Adipose tissue (tissue), 3 donors: ENCODE results near the gene HTR2C. TPM values are rescaled to one million over a fixed set of nuclear protein-coding genes. Genes with fewer than 3 reads are reported as not detected.
"Not testable (repeated sequence)": the region's sequence is repeated elsewhere in the genome, so short reads cannot be mapped to it uniquely, and the experiment has no call there.

Source experiments
- H3K27ac ChIP-seq: one replicate; pipeline ENCODE4 v1.5.1; 2013; ENCODE audit warnings: low read depth, low read length
- WGBS, 3 donors: extraction: QIAGEN DNeasy Blood & Tissue Kit; methylation state at CpG; one replicate each; pipeline ENCODE4 v1.1.7; 2013; 5-methylcytosine and 5-hydroxymethylcytosine counted together
- polyA plus RNA-seq, 3 donors: library from polyadenylated mRNA; stranded (reverse); fragments of 200-250 nt; gene quantifications; one replicate each; pipeline ENCODE4 v1.2.3, GENCODE V29; 2013
- donor health status: healthy with polysubstance abuse.
- donor health status: Bipolar disorder and iron deficiency.
- donor health status: healthy.

HTR2C gene
- polyA plus RNA-seq, 3 donors, result not detected

GRCh38 chrX:114924856-114925255 is 341.0 kb downstream of the HTR2C start:
- no peak overlapping the region for H3K27ac ChIP-seq

GRCh38 chrX:114930227-114930626 is 346.3 kb downstream of the HTR2C start:
- H3K27ac ChIP-seq, result no peak overlapping the region

- H3K27ac ChIP-seq, result no peak overlapping the region
- WGBS, 3 donors, result 70 to 73% (median 70%) methylated on average over 1 of the region's 1 CpG
These were observed 348.7 kb downstream of the HTR2C start for GRCh38 chrX:114932550-114932949.

GRCh38 chrX:114933291-114933690 is 349.4 kb downstream of the HTR2C start:
- WGBS, 3 donors, result 50 to 64% (median 51%) methylated on average over 2 of the region's 2 CpGs
- H3K27ac ChIP-seq, result not testable (repeated sequence)

GRCh38 chrX:114937090-114937489 is 353.2 kb downstream of the HTR2C start:
- not testable (repeated sequence) for H3K27ac ChIP-seq
- 77 to 95% (median 88%) methylated on average over 3 of the region's 3 CpGs for WGBS, 3 donors

GRCh38 chrX:114952696-114953095 is 368.8 kb downstream of the HTR2C start:
- 77 to 85% (median 77%) methylated on average over 2 of the region's 2 CpGs for WGBS, 3 donors
- H3K27ac ChIP-seq, result no peak overlapping the region
